HEK293 (cell line): ENCODE data around the gene INPPL1.

ENCODE experiments used
- BCL11B ChIP-seq: fragments of 450-650 bp; formaldehyde crosslinking; IDR thresholded peaks from 2 replicates; pipeline ENCODE4 v1.5.1; 2016; ENCODE audit warnings: low read depth, missing biosample characterization, missing genetic modification characterization
- GLIS2 ChIP-seq: fragments of 450-650 bp; formaldehyde crosslinking; IDR thresholded peaks from 2 replicates; pipeline ENCODE4 v1.5.1; 2016; ENCODE audit warnings: missing biosample characterization, missing genetic modification characterization
- HOXC10 ChIP-seq: sonication (generic); formaldehyde crosslinking; IDR thresholded peaks from 2 replicates; pipeline ENCODE4 v1.8.1; 2023; ENCODE audit warnings: mild to moderate bottlenecking, missing genetic modification reagents
- KLF8 ChIP-seq: fragments of 450-650 bp; formaldehyde crosslinking; IDR thresholded peaks from 2 replicates; pipeline ENCODE4 v1.5.1; 2016; ENCODE audit warnings: missing biosample characterization, missing genetic modification characterization
- OSR2 ChIP-seq: fragments of 450-650 bp; formaldehyde crosslinking; IDR thresholded peaks from 2 replicates; pipeline ENCODE4 v1.5.1; 2016; ENCODE audit warnings: missing biosample characterization, missing genetic modification characterization
- PATZ1 ChIP-seq: fragments of 450-650 bp; formaldehyde crosslinking; IDR thresholded peaks from 2 replicates; pipeline ENCODE4 v1.5.1; 2016; ENCODE audit warnings: missing biosample characterization, missing genetic modification characterization
- RBAK ChIP-seq: fragments of 450-650 bp; formaldehyde crosslinking; IDR thresholded peaks from 2 replicates; pipeline ENCODE4 v1.5.1; 2016; ENCODE audit warnings: missing biosample characterization, missing genetic modification characterization
- SALL2 ChIP-seq: fragments of 450-650 bp; formaldehyde crosslinking; IDR thresholded peaks from 2 replicates; pipeline ENCODE4 v1.5.0; 2017; ENCODE audit warnings: missing biosample characterization, mild to moderate bottlenecking, missing genetic modification characterization, borderline replicate concordance
- SETDB1 ChIP-seq: IDR thresholded peaks from one replicate; pipeline ENCODE4 v1.6.1; 2017; ENCODE audit warnings: mild to moderate bottlenecking, low read length, moderate library complexity, mixed read lengths; ENCODE audit not compliant: insufficient read length
- SP7 ChIP-seq: fragments of 450-650 bp; formaldehyde crosslinking; IDR thresholded peaks from 2 replicates; pipeline ENCODE4 v1.5.1; 2016; ENCODE audit warnings: missing biosample characterization, missing genetic modification characterization
- TCF7L2 ChIP-seq: IDR thresholded peaks from 2 replicates; pipeline ENCODE4 v1.6.1; 2011; ENCODE audit warnings: low read depth, mild to moderate bottlenecking, inconsistent platforms, low read length, moderate library complexity, borderline replicate concordance
- TRIM28 ChIP-seq: IDR thresholded peaks from 2 replicates; pipeline ENCODE4 v1.6.1; 2011; ENCODE audit warnings: low read length, control low read depth, borderline replicate concordance
- ZBTB1 ChIP-seq: fragments of 450-650 bp; formaldehyde crosslinking; IDR thresholded peaks from 2 replicates; pipeline ENCODE4 v1.5.1; 2016; ENCODE audit warnings: missing biosample characterization, missing genetic modification characterization
- ZBTB17 ChIP-seq: fragments of 450-650 bp; formaldehyde crosslinking; IDR thresholded peaks from 2 replicates; pipeline ENCODE4 v1.5.1; 2016; ENCODE audit warnings: missing biosample characterization, missing genetic modification characterization
- ZBTB20 ChIP-seq: fragments of 450-650 bp; formaldehyde crosslinking; IDR thresholded peaks from 2 replicates; pipeline ENCODE4 v1.5.1; 2016; ENCODE audit warnings: missing biosample characterization, missing genetic modification characterization
- ZBTB44 ChIP-seq: fragments of 450-650 bp; IDR thresholded peaks from 2 replicates; pipeline ENCODE4 v1.5.1; 2018; ENCODE audit warnings: missing biosample characterization, mild to moderate bottlenecking, missing genetic modification characterization
- ZFHX2 ChIP-seq: fragments of 450-650 bp; formaldehyde crosslinking; conservative IDR thresholded peaks from 2 replicates; pipeline ENCODE4 v1.5.1; 2016; ENCODE audit warnings: missing biosample characterization, missing genetic modification characterization
- ZFP69B ChIP-seq: fragments of 450-650 bp; formaldehyde crosslinking; IDR thresholded peaks from 2 replicates; pipeline ENCODE4 v1.5.1; 2016; ENCODE audit warnings: missing biosample characterization, missing genetic modification characterization
- ZNF19 ChIP-seq: fragments of 450-650 bp; formaldehyde crosslinking; IDR thresholded peaks from 2 replicates; pipeline ENCODE4; 2016; ENCODE audit warnings: missing biosample characterization, missing genetic modification characterization, low read depth
- ZNF211 ChIP-seq: fragments of 450-650 bp; formaldehyde crosslinking; IDR thresholded peaks from 2 replicates; pipeline ENCODE4 v1.5.1; 2016; ENCODE audit warnings: low read depth, missing biosample characterization, missing genetic modification characterization
- ZNF221 ChIP-seq: fragments of 450-650 bp; formaldehyde crosslinking; IDR thresholded peaks from 2 replicates; pipeline ENCODE4 v1.5.1; 2017; ENCODE audit warnings: missing biosample characterization, missing genetic modification characterization, borderline replicate concordance
- ZNF404 ChIP-seq: fragments of 450-650 bp; formaldehyde crosslinking; IDR thresholded peaks from 2 replicates; pipeline ENCODE4 v1.5.1; 2017; ENCODE audit warnings: missing biosample characterization, missing genetic modification characterization
- ZNF423 ChIP-seq: fragments of 450-650 bp; formaldehyde crosslinking; IDR thresholded peaks from 2 replicates; pipeline ENCODE4 v1.5.1; 2016; ENCODE audit warnings: missing biosample characterization, missing genetic modification characterization
- ZNF530 ChIP-seq: fragments of 450-650 bp; formaldehyde crosslinking; IDR thresholded peaks from 2 replicates; pipeline ENCODE4 v1.5.1; 2016; ENCODE audit warnings: low read depth, missing biosample characterization, missing genetic modification characterization
- ZNF548 ChIP-seq: fragments of 450-650 bp; formaldehyde crosslinking; IDR thresholded peaks from 2 replicates; pipeline ENCODE4 v1.5.1; 2016; ENCODE audit warnings: missing biosample characterization, missing genetic modification characterization
- ZNF585B ChIP-seq: fragments of 450-650 bp; formaldehyde crosslinking; IDR thresholded peaks from 2 replicates; pipeline ENCODE4 v1.5.1; 2016; ENCODE audit warnings: missing biosample characterization, missing genetic modification characterization
- ZNF623 ChIP-seq: fragments of 450-650 bp; formaldehyde crosslinking; IDR thresholded peaks from 2 replicates; pipeline ENCODE4 v1.5.1; 2016; ENCODE audit warnings: missing biosample characterization, missing genetic modification characterization
- ZNF660 ChIP-seq: fragments of 450-650 bp; IDR thresholded peaks from 2 replicates; pipeline ENCODE4 v1.5.1; 2018; ENCODE audit warnings: missing biosample characterization, mild to moderate bottlenecking, missing genetic modification characterization
- ZNF707 ChIP-seq: fragments of 450-650 bp; formaldehyde crosslinking; IDR thresholded peaks from 2 replicates; pipeline ENCODE4 v1.5.1; 2016; ENCODE audit warnings: missing biosample characterization, missing genetic modification characterization
- ZNF776 ChIP-seq: fragments of 450-650 bp; formaldehyde crosslinking; IDR thresholded peaks from 2 replicates; pipeline ENCODE4 v1.5.0; 2017; ENCODE audit warnings: missing biosample characterization, missing genetic modification characterization, borderline replicate concordance
- ZNF792 ChIP-seq: fragments of 450-650 bp; formaldehyde crosslinking; IDR thresholded peaks from 2 replicates; pipeline ENCODE4 v1.5.1; 2016; ENCODE audit warnings: missing biosample characterization, missing genetic modification characterization
- ZSCAN23 ChIP-seq: fragments of 450-650 bp; formaldehyde crosslinking; IDR thresholded peaks from 2 replicates; pipeline ENCODE4 v1.5.1; 2016; ENCODE audit warnings: missing biosample characterization, missing genetic modification characterization
- ZXDB ChIP-seq: fragments of 450-650 bp; formaldehyde crosslinking; IDR thresholded peaks from 2 replicates; pipeline ENCODE4 v1.5.1; 2016; ENCODE audit warnings: missing biosample characterization, missing genetic modification characterization
- TF ChIP-seq, protein P1 (sequence below): fragments of 450-650 bp; formaldehyde crosslinking; IDR thresholded peaks from 2 replicates; pipeline ENCODE4 v1.5.1; 2016; ENCODE audit warnings: missing biosample characterization, missing genetic modification characterization
- TF ChIP-seq, protein P2 (sequence below): fragments of 450-650 bp; formaldehyde crosslinking; IDR thresholded peaks from 2 replicates; pipeline ENCODE4 v1.5.1; 2016; ENCODE audit warnings: missing biosample characterization, missing genetic modification characterization

The INPPL1 gene

GRCh38 chr11:72223615-72224563 is 678 bp upstream of the INPPL1 start (continued):
- TF ChIP-seq ZBTB20 (tag by site-specific recombination), result peak; percentile 80; the same call in 1 of the 2 replicates
- no peak for TF ChIP-seq ZNF221 (tag by site-specific recombination)
- TF ChIP-seq ZXDB (tag by site-specific recombination), result no peak
- TF ChIP-seq BCL11B (tag by site-specific recombination), result no peak
- TF ChIP-seq TRIM28, result no peak
- no peak for TF ChIP-seq ZNF211 (tag by site-specific recombination)
- no peak for TF ChIP-seq ZNF776 (tag by site-specific recombination)
- no peak for TF ChIP-seq ZNF530 (tag by site-specific recombination)
- no peak for TF ChIP-seq ZNF548 (tag by site-specific recombination)
- TF ChIP-seq SALL2, result no peak
- no peak for TF ChIP-seq ZNF660 (tag by site-specific recombination)
- TF ChIP-seq ZNF792 (tag by site-specific recombination), result no peak
- TF ChIP-seq ZBTB44 (tag by site-specific recombination), result no peak
- TF ChIP-seq SETDB1, result no peak
- TF ChIP-seq ZNF585B, result no peak
- TF ChIP-seq TCF7L2, result no peak
- TF ChIP-seq HOXC10 (CRISPR knock-in tag), result no peak
- TF ChIP-seq ZBTB1 (tag by site-specific recombination), result no peak
- TF ChIP-seq, protein P1, sequence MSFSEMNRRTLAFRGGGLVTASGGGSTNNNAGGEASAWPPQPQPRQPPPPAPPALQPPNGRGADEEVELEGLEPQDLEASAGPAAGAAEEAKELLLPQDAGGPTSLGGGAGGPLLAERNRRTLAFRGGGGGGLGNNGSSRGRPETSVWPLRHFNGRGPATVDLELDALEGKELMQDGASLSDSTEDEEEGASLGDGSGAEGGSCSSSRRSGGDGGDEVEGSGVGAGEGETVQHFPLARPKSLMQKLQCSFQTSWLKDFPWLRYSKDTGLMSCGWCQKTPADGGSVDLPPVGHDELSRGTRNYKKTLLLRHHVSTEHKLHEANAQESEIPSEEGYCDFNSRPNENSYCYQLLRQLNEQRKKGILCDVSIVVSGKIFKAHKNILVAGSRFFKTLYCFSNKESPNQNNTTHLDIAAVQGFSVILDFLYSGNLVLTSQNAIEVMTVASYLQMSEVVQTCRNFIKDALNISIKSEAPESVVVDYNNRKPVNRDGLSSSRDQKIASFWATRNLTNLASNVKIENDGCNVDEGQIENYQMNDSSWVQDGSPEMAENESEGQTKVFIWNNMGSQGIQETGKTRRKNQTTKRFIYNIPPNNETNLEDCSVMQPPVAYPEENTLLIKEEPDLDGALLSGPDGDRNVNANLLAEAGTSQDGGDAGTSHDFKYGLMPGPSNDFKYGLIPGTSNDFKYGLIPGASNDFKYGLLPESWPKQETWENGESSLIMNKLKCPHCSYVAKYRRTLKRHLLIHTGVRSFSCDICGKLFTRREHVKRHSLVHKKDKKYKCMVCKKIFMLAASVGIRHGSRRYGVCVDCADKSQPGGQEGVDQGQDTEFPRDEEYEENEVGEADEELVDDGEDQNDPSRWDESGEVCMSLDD, result peak; percentile 89
- TF ChIP-seq ZBTB17 (tag by site-specific recombination), result peak; percentile 30; the same call in 1 of the 2 replicates
- TF ChIP-seq PATZ1 (tag by site-specific recombination), result peak; percentile 56
- TF ChIP-seq ZNF19 (tag by site-specific recombination), result no peak
- TF ChIP-seq SP7 (tag by site-specific recombination), result peak; percentile 22; the same call in 1 of the 2 replicates
- TF ChIP-seq ZNF423 (tag by site-specific recombination), result no peak
- TF ChIP-seq KLF8, result peak; percentile 82
- TF ChIP-seq ZNF404 (tag by site-specific recombination), result no peak
- TF ChIP-seq, protein P2, sequence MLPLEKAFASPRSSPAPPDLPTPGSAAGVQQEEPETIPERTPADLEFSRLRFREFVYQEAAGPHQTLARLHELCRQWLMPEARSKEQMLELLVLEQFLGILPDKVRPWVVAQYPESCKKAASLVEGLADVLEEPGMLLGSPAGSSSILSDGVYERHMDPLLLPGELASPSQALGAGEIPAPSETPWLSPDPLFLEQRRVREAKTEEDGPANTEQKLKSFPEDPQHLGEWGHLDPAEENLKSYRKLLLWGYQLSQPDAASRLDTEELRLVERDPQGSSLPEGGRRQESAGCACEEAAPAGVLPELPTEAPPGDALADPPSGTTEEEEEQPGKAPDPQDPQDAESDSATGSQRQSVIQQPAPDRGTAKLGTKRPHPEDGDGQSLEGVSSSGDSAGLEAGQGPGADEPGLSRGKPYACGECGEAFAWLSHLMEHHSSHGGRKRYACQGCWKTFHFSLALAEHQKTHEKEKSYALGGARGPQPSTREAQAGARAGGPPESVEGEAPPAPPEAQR, result no peak
- peak; percentile 65 for TF ChIP-seq GLIS2 (tag by site-specific recombination)
- TF ChIP-seq ZNF623 (tag by site-specific recombination), result no peak
- TF ChIP-seq RBAK (tag by site-specific recombination), result no peak
- TF ChIP-seq ZSCAN23 (tag by site-specific recombination), result no peak
- no peak for TF ChIP-seq OSR2 (tag by site-specific recombination)
- no peak for TF ChIP-seq ZFP69B (tag by site-specific recombination)
- no peak; the same call in 1 of the 2 replicates for TF ChIP-seq ZFHX2
- TF ChIP-seq ZNF707 (tag by site-specific recombination), result no peak
